Hematopoietic multipotent progenitor cell treated with erythropoietin and hydrocortisone succinate and interleukin-3 and kit ligand, for 17 days (in vitro differentiated cells): ENCODE data around the gene WDR45B.

ENCODE experiments used
- DNase-seq: peaks from one replicate; pipeline ENCODE4 v3.0.0-alpha.2; 2015; ENCODE audit warnings: low spot score

WDR45B gene

GRCh38 chr17:82648165-82648668 lies at the start of gene WDR45B:
Gene WDR45B, minus strand, starts transcription at chr17:82648444. Its CDS starts 104 bp downstream, at chr17:82648340.
- DNase-seq, result peak; percentile 93

- no peak for DNase-seq
These were observed 49.5 kb upstream of the WDR45B start for GRCh38 chr17:82697808-82698064.

- no peak for DNase-seq
These were observed 48.9 kb upstream of the WDR45B start for GRCh38 chr17:82696916-82697807.

GRCh38 chr17:82696259-82696658 lies 48.0 kb upstream of the WDR45B start:
- no peak for DNase-seq

GRCh38 chr17:82694647-82695046 lies 46.4 kb upstream of the WDR45B start:
- DNase-seq, result no peak

- DNase-seq, result no peak
These were observed 45.1 kb upstream of the WDR45B start for GRCh38 chr17:82693168-82693867.

GRCh38 chr17:82692268-82692667 lies 44.0 kb upstream of the WDR45B start:
- DNase-seq, result no peak

- DNase-seq, result no peak
These were observed 43.5 kb upstream of the WDR45B start for GRCh38 chr17:82691714-82692113.

GRCh38 chr17:82690786-82691489 lies 42.7 kb upstream of the WDR45B start:
- no peak for DNase-seq

GRCh38 chr17:82689077-82689476 lies 40.8 kb upstream of the WDR45B start:
- DNase-seq, result no peak

- DNase-seq, result no peak
These were observed 39.6 kb upstream of the WDR45B start for GRCh38 chr17:82687871-82688270.

- no peak for DNase-seq
These were observed 39.2 kb upstream of the WDR45B start for GRCh38 chr17:82687375-82687861.

GRCh38 chr17:82686366-82687324 lies 38.4 kb upstream of the WDR45B start:
- no peak for DNase-seq

GRCh38 chr17:82685291-82685690 lies 37.0 kb upstream of the WDR45B start:
- no peak for DNase-seq

GRCh38 chr17:82684228-82684841 lies 36.1 kb upstream of the WDR45B start:
- no peak for DNase-seq

- no peak for DNase-seq
These were observed 35.3 kb upstream of the WDR45B start for GRCh38 chr17:82683534-82683933.

GRCh38 chr17:82681547-82681946 lies 33.3 kb upstream of the WDR45B start:
- no peak for DNase-seq

GRCh38 chr17:82679586-82680465 lies 31.6 kb upstream of the WDR45B start:
- no peak for DNase-seq

- no peak for DNase-seq
These were observed 30.1 kb upstream of the WDR45B start for GRCh38 chr17:82678265-82678891.
